GM12878 (cell line): Measurements from ENCODE around the gene ERMN. TPM values are rescaled to one million over a fixed set of nuclear protein-coding genes. Genes with fewer than 3 reads are reported as not detected.
"Not testable (repeated sequence)": the region's sequence is repeated elsewhere in the genome, so short reads cannot be mapped to it uniquely, and the experiment has no call there.

Experiments used
- ATAC-seq: fragments of 200-7000 bp; cut with Tn5 transposase; 3 replicates; pipeline ENCODE4 v1.9.1; 2020; ENCODE audit warnings: mild to moderate bottlenecking, moderate library complexity
- BruUV-seq: library from RNA; stranded (reverse); fragments of 400-500 nt; replicated peaks from 2 replicates; lab custom pipeline; 2021; lab: Mats Ljungman, UMichigan
- CTCF ChIA-PET: fragments of 300-600 bp; sonication (Branson Sonifier 250); formaldehyde crosslinking; extraction: SDS; loops from one replicate; lab custom pipeline; 2021; ENCODE audit warnings: inconsistent platforms; lab: Yijun Ruan, JAX
- POLR2A ChIA-PET: fragments of 350-600 bp; formaldehyde crosslinking; extraction: SDS; loops from one replicate; lab custom pipeline; 2021; ENCODE audit warnings: inconsistent platforms; lab: Charles Lee
- RAD21 ChIA-PET: fragments of 300-600 bp; sonication (Branson Sonifier 250); formaldehyde crosslinking; loops from one replicate; lab custom pipeline; 2023; ENCODE audit warnings: antibody characterized with exemption; ENCODE audit not compliant: unreplicated experiment; lab: Charles Lee
- SMC1A ChIA-PET: fragments of 300-600 bp; sonication (Branson Sonifier 250); formaldehyde crosslinking; loops from one replicate; lab custom pipeline; 2023; ENCODE audit not compliant: unreplicated experiment, uncharacterized antibody; lab: Charles Lee
- DNase-seq: peaks from one replicate; pipeline ENCODE4 v3.0.0-alpha.2; 2011; ENCODE audit warnings: low read depth, low spot score
- FAIRE-seq: peaks from 3 replicates; lab custom pipeline; 2011; peaks lifted over from hg19 to GRCh38; lab: Jason Lieb, UNC
- H2AFZ ChIP-seq: 2 replicates; pipeline ENCODE4 v1.6.0; 2011; ENCODE audit warnings: low read depth, low read length, control low read depth; ENCODE audit not compliant: control insufficient read depth
- H3K27ac ChIP-seq: 2 replicates; pipeline ENCODE4 v1.5.1; 2011; ENCODE audit warnings: control low read depth; ENCODE audit not compliant: control insufficient read depth, insufficient read depth
- H3K27me3 ChIP-seq, 2 experiments: replicated peaks in 1 of 2; 2 replicates each; pipeline versions ENCODE4 v1.6.0 to v1.6.1; 2011; ENCODE audit warnings: low read length in 1 of 2; ENCODE audit not compliant: control insufficient read depth in 2 of 2, insufficient read depth in 2 of 2
- H3K36me3 ChIP-seq, 2 experiments: 2 replicates each; pipeline ENCODE4 v1.5.1; 2011; ENCODE audit warnings: low read length in 1 of 2; ENCODE audit not compliant: control insufficient read depth in 2 of 2, insufficient read depth in 2 of 2
- H3K4me1 ChIP-seq: 2 replicates; pipeline ENCODE4 v1.6.1; 2011; ENCODE audit warnings: mild to moderate bottlenecking, low read length, moderate library complexity, mixed read lengths; ENCODE audit not compliant: control insufficient read depth, insufficient read depth
- H3K4me2 ChIP-seq: 2 replicates; pipeline ENCODE4 v1.6.0; 2011; ENCODE audit warnings: control low read depth; ENCODE audit not compliant: control insufficient read depth, insufficient read depth
- H3K4me3 ChIP-seq: fragments of 200-600 bp; sonication (generic); 2 replicates; pipeline ENCODE4 v1.5.1; 2016
- H3K79me2 ChIP-seq: 2 replicates; pipeline ENCODE4 v1.6.0; 2011; ENCODE audit warnings: low read length; ENCODE audit not compliant: control insufficient read depth, insufficient read depth
- H3K9ac ChIP-seq: 2 replicates; pipeline ENCODE4 v1.8.0; 2011; ENCODE audit warnings: low read length, control low read depth, mixed read lengths; ENCODE audit not compliant: control insufficient read depth, insufficient read depth
- H3K9me3 ChIP-seq: replicated peaks from 3 replicates; pipeline ENCODE4 v1.5.1; 2011; ENCODE audit warnings: mild to moderate bottlenecking, low read length; ENCODE audit not compliant: control insufficient read depth, insufficient read depth
- H4K20me1 ChIP-seq: 2 replicates; pipeline ENCODE4 v1.6.0; 2011; ENCODE audit not compliant: control insufficient read depth, insufficient read depth
- CREM ChIP-seq: IDR thresholded peaks from 2 replicates; pipeline ENCODE4 v1.6.1; 2014; ENCODE audit warnings: antibody characterized with exemption, low read depth
- EGR1 ChIP-seq, 2 experiments: IDR thresholded peaks; 1 replicate in 1 of 2; 2 replicates in 1 of 2; pipeline ENCODE4 v1.6.1; 2011 to 2012; ENCODE audit warnings: low read depth in 2 of 2, low read length in 2 of 2, borderline replicate concordance in 1 of 2, mild to moderate bottlenecking in 1 of 2, moderate library complexity in 1 of 2
- FOXK2 ChIP-seq: fragments of 450-650 bp; IDR thresholded peaks from 2 replicates; pipeline ENCODE4 v1.6.1; 2017; ENCODE audit warnings: mild to moderate bottlenecking, moderate library complexity
- MEF2B ChIP-seq: fragments of 450-650 bp; IDR thresholded peaks from 2 replicates; pipeline ENCODE4 v1.6.1; 2018; ENCODE audit warnings: mild to moderate bottlenecking, moderate library complexity; ENCODE audit not compliant: partially characterized antibody, poor library complexity, severe bottlenecking
- STAT3 ChIP-seq: IDR thresholded peaks from 2 replicates; pipeline ENCODE4 v1.6.1; 2011; ENCODE audit warnings: low read depth, low read length, improper control_type of control experiment
- ZBTB33 ChIP-seq: fragments of 450-650 bp; IDR thresholded peaks from 2 replicates; pipeline ENCODE4 v1.6.1; 2017; ENCODE audit warnings: mild to moderate bottlenecking
- WGBS: methylation state at CpG from one replicate; pipeline ENCODE4 v1.1.6; 2016; ENCODE audit warnings: low lambda C conversion rate; ENCODE audit not compliant: insufficient replicate concordance, insufficient coverage; ENCODE audit errors: missing lambda C conversion rate; 5-methylcytosine and 5-hydroxymethylcytosine counted together
- in situ Hi-C: fragments of 300-500 bp; cut with MboI; formaldehyde crosslinking; loops from 9 replicates; pipeline ENCODE4 v1.14.3; 2018; ENCODE audit warnings: mixed read lengths
- intact Hi-C: fragments of 100-400 bp; cut with micrococcal nuclease; formaldehyde crosslinking; loops from one replicate; pipeline ENCODE4 v1.14.2; 2022; ENCODE audit not compliant: unreplicated experiment
- polyA plus RNA-seq, 11 experiments: library from polyadenylated mRNA; depleted of rRNA in 4 of 11; unstranded in 6 of 11; stranded (reverse) in 5 of 11; fragments of >200 nt; fragmentation: Nextera tagmentation in 4 of 11; fragmentation: Illumina TruSeq in 1 of 11; extraction: Ambion mirVana in 4 of 11; extraction: Trizol in 1 of 11; gene quantifications; 1 replicate in 1 of 11; 2 replicates in 10 of 11; pipeline versions ENCODE4 v1.2.1 to v1.2.3, GENCODE V29; 2011 to 2016; ENCODE audit warnings: inconsistent platforms in 2 of 11, missing spikeins in 2 of 11, low read depth in 1 of 11
- total RNA-seq, 4 experiments: library from RNA; depleted of rRNA in 3 of 4; stranded (reverse); fragments of >200 nt in 3 of 4; fragmentation: Illumina TruSeq in 1 of 4; extraction: Trizol in 1 of 4; gene quantifications; 2 replicates each; pipeline versions ENCODE4 v1.2.1 to v1.2.3, GENCODE V29; 2013 to 2021
- TF ChIP-seq, protein P1 (sequence below): IDR thresholded peaks from 2 replicates; pipeline ENCODE4 v1.6.1; 2011; ENCODE audit warnings: mild to moderate bottlenecking, low read depth, low read length, moderate library complexity; ENCODE audit not compliant: insufficient replicate concordance
- TF ChIP-seq, protein P2 (sequence below): fragments of 450-650 bp; IDR thresholded peaks from 2 replicates; pipeline ENCODE4 v1.6.1; 2018; ENCODE audit warnings: mild to moderate bottlenecking, low read depth, moderate library complexity; ENCODE audit not compliant: partially characterized antibody

Gene ERMN
- total and polyA plus RNA-seq, 10 of the 15 experiments (the other 5 are each of a cell fraction or from before 2014, with no cell fraction given): 0.26 to 5.3 (median 1.5) TPM

DNA sequence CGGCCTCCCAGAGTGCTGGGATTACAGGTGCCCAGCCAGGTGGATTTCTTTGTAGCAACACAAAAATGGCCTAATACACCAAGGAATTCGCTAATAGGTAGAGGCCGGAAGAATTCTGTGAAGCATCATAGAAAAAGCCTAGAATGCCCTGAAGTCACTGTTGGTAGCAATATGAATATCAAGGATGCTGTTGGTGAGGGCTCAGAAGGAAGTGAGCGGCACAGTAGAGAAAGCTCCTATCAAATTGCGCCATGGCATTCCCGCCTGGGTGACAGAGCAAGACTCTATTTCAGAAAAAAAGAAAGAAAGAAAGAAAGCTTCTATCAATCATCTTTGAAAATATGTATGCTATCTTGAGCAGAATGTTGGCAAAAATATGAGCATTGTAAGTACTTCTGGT is 44.3 kb downstream of the ERMN start:
- 61% methylated on average over 6 of the region's 6 CpGs for WGBS
- H3K36me3 ChIP-seq: no peaks in the 10 kb centered on the region
- no peak overlapping the region for H2AFZ ChIP-seq
- no peak overlapping the region for H3K4me3 ChIP-seq
- POLR2A ChIA-PET: no interaction called here
- no peak overlapping the region for H3K4me2 ChIP-seq
- 0 out of 4 replicates have a peak, but pooled peaks cover 0 to 1% of the 10 kb centered on the region in 2 experiments for H3K27me3 ChIP-seq
- RAD21 ChIA-PET: no interaction called here
- no peaks in the 10 kb centered on the region for H3K79me2 ChIP-seq
- H4K20me1 ChIP-seq: no peaks in the 10 kb centered on the region
- CTCF ChIA-PET: interaction anchor here (1.1 to 1.8 kb wide), 4 partner anchors 21 to 87 kb away, joined by 3 to 9 read pairs (median 5); no protein-coding TSS in a partner anchor
- in situ Hi-C loops (loop anchor here (25.0 kb wide), 1 partner anchor 1481 kb away; no protein-coding TSS in a partner anchor), intact Hi-C loops (no loop called here)
- no TSS peak for BruUV-seq
- no peak overlapping the region for H3K27ac ChIP-seq
- TF ChIP-seq MEF2B (no peak), STAT3 (no peak), EGR1 (IDR thresholded peaks at IDR 0.05; ENCODE audit: borderline replicate concordance in 1 of 2, low read depth in 2 of 2, low read length in 2 of 2) (no peak), ZBTB33 (no peak), FOXK2 (no peak), CREM (no peak)
- TF ChIP-seq, protein P1, sequence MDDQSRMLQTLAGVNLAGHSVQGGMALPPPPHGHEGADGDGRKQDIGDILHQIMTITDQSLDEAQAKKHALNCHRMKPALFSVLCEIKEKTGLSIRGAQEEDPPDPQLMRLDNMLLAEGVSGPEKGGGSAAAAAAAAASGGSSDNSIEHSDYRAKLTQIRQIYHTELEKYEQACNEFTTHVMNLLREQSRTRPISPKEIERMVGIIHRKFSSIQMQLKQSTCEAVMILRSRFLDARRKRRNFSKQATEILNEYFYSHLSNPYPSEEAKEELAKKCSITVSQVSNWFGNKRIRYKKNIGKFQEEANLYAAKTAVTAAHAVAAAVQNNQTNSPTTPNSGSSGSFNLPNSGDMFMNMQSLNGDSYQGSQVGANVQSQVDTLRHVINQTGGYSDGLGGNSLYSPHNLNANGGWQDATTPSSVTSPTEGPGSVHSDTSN: no peak
- TF ChIP-seq, protein P2, sequence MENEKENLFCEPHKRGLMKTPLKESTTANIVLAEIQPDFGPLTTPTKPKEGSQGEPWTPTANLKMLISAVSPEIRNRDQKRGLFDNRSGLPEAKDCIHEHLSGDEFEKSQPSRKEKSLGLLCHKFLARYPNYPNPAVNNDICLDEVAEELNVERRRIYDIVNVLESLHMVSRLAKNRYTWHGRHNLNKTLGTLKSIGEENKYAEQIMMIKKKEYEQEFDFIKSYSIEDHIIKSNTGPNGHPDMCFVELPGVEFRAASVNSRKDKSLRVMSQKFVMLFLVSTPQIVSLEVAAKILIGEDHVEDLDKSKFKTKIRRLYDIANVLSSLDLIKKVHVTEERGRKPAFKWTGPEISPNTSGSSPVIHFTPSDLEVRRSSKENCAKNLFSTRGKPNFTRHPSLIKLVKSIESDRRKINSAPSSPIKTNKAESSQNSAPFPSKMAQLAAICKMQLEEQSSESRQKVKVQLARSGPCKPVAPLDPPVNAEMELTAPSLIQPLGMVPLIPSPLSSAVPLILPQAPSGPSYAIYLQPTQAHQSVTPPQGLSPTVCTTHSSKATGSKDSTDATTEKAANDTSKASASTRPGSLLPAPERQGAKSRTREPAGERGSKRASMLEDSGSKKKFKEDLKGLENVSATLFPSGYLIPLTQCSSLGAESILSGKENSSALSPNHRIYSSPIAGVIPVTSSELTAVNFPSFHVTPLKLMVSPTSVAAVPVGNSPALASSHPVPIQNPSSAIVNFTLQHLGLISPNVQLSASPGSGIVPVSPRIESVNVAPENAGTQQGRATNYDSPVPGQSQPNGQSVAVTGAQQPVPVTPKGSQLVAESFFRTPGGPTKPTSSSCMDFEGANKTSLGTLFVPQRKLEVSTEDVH: no peak
- no peak for FAIRE-seq
- H3K9me3 ChIP-seq: no peaks in the 10 kb centered on the region; the same call in 1 of the 3 replicates
- H3K9ac ChIP-seq: no peak overlapping the region
- ATAC-seq: no peak
- DNase-seq: no peak
- no peaks in the 10 kb centered on the region for H3K4me1 ChIP-seq
- SMC1A ChIA-PET: interaction anchor here (0.9 to 1.2 kb wide), 3 partner anchors 12 to 207 kb away, joined by 3 to 4 read pairs (median 3); no protein-coding TSS in a partner anchor

GRCh38 chr2:157279311-157279710 is 46.3 kb downstream of the ERMN start:
- POLR2A ChIA-PET, H3K4me3 ChIP-seq, FAIRE-seq, DNase-seq, BruUV-seq, H3K9ac ChIP-seq, H3K79me2 ChIP-seq, H3K4me2 ChIP-seq, H3K4me1 ChIP-seq, ATAC-seq, H3K36me3 ChIP-seq, H4K20me1 ChIP-seq, H2AFZ ChIP-seq, H3K27ac ChIP-seq, H3K9me3 ChIP-seq, RAD21 ChIA-PET, H3K27me3 ChIP-seq, intact Hi-C loops: not testable (repeated sequence)
- 42% methylated on average over 7 of the region's 7 CpGs for WGBS
- in situ Hi-C loops: loop anchor here (25.0 kb wide), 1 partner anchor 1483 kb away; no protein-coding TSS in a partner anchor
- ChIA-PET CTCF (interaction anchor here (1.0 kb wide), 1 partner anchor 23 kb away, joined by 4 read pairs; no protein-coding TSS in a partner anchor), SMC1A (interaction anchor here (1.0 kb wide), 1 partner anchor 9 kb away, joined by 3 read pairs; no protein-coding TSS in a partner anchor)
